ENCODE measurements around the gene SNU13.

DNA sequence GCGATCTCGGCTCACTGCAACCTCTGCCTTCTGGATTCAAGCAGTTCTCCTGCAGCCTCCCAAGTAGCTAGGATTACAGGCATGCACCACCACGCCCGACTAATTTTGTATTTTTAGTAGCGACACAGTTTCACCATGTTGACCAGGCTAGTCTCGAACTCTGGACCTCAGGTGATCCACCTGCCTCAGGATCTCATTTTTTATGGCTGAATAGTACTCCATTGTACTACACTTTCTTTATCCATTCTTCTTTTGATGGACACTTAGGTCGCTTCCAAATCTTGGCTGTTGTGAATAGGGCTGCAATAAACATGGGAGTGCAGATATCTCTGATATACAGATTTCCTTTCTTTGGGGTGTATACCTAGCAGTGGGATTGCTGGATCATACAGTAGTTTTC lies 46.8 kb downstream of the SNU13 start:
- no peak for TF ChIP-seq POLR2A (IDR thresholded peaks at IDR 0.05)
- TF ChIP-seq, protein P1, sequence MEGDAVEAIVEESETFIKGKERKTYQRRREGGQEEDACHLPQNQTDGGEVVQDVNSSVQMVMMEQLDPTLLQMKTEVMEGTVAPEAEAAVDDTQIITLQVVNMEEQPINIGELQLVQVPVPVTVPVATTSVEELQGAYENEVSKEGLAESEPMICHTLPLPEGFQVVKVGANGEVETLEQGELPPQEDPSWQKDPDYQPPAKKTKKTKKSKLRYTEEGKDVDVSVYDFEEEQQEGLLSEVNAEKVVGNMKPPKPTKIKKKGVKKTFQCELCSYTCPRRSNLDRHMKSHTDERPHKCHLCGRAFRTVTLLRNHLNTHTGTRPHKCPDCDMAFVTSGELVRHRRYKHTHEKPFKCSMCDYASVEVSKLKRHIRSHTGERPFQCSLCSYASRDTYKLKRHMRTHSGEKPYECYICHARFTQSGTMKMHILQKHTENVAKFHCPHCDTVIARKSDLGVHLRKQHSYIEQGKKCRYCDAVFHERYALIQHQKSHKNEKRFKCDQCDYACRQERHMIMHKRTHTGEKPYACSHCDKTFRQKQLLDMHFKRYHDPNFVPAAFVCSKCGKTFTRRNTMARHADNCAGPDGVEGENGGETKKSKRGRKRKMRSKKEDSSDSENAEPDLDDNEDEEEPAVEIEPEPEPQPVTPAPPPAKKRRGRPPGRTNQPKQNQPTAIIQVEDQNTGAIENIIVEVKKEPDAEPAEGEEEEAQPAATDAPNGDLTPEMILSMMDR (IDR thresholded peaks at IDR 0.05): no peak
